HepG2 (cell line): Measurements from ENCODE around the gene POFUT2. TPM values are rescaled to one million over a fixed set of nuclear protein-coding genes. Genes with fewer than 3 reads are reported as not detected.

Experiments
- AKAP8 ChIP-seq: sonication (generic); formaldehyde crosslinking; IDR thresholded peaks from 2 replicates; pipeline ENCODE4 v1.5.1; 2020; ENCODE audit warnings: mild to moderate bottlenecking, missing genetic modification reagents
- ATF2 ChIP-seq: sonication (generic); formaldehyde crosslinking; IDR thresholded peaks from 2 replicates; pipeline ENCODE4 v1.4.0; 2020; ENCODE audit warnings: missing genetic modification reagents
- E2F5 ChIP-seq: sonication (generic); formaldehyde crosslinking; conservative IDR thresholded peaks from 2 replicates; pipeline ENCODE4 v1.4.0; 2020; ENCODE audit warnings: missing genetic modification reagents
- ETV6 ChIP-seq: sonication (generic); formaldehyde crosslinking; conservative IDR thresholded peaks from 2 replicates; pipeline ENCODE4 v1.4.0; 2020; ENCODE audit warnings: missing genetic modification reagents
- FOXO1 ChIP-seq: sonication (generic); formaldehyde crosslinking; IDR thresholded peaks from 2 replicates; pipeline ENCODE4 v1.4.0; 2020; ENCODE audit warnings: missing genetic modification reagents
- GLI4 ChIP-seq: sonication (generic); formaldehyde crosslinking; IDR thresholded peaks from 2 replicates; pipeline ENCODE4 v1.5.1; 2020; ENCODE audit warnings: missing genetic modification reagents, mild to moderate bottlenecking, moderate library complexity, borderline replicate concordance
- IKZF5 ChIP-seq: IDR thresholded peaks from 2 replicates; pipeline ENCODE4 v1.6.1; 2018; ENCODE audit warnings: missing genetic modification reagents, mild to moderate bottlenecking, missing compliant biosample characterization
- MBD4 ChIP-seq: IDR thresholded peaks from 2 replicates; pipeline ENCODE4 v1.6.1; 2012; ENCODE audit warnings: low read length, inconsistent platforms, borderline replicate concordance
- SP1 ChIP-seq, 2 experiments: fragments of 450-650 bp in 1 of 2; sonication (generic) in 1 of 2; formaldehyde crosslinking in 1 of 2; IDR thresholded peaks; 2 replicates each; pipeline versions ENCODE4 v1.4.0 to v1.6.1; 2016 to 2020; ENCODE audit warnings: missing genetic modification reagents in 1 of 2
- STAG1 ChIP-seq: sonication (generic); formaldehyde crosslinking; IDR thresholded peaks from 2 replicates; pipeline ENCODE4 v1.4.0; 2020; ENCODE audit warnings: missing genetic modification reagents
- THAP9 ChIP-seq: sonication (generic); formaldehyde crosslinking; IDR thresholded peaks from 2 replicates; pipeline ENCODE4; 2020; ENCODE audit warnings: missing genetic modification reagents, mild to moderate bottlenecking, borderline replicate concordance
- ZNF460 ChIP-seq: sonication (generic); formaldehyde crosslinking; IDR thresholded peaks from 2 replicates; pipeline ENCODE4 v1.5.1; 2020; ENCODE audit warnings: missing genetic modification reagents, mild to moderate bottlenecking, borderline replicate concordance
- ZNF687 ChIP-seq: sonication (generic); formaldehyde crosslinking; IDR thresholded peaks from 2 replicates; pipeline ENCODE4 v1.5.1; 2020; ENCODE audit warnings: mild to moderate bottlenecking, missing genetic modification reagents, moderate library complexity
- ZNF704 ChIP-seq: sonication (generic); formaldehyde crosslinking; IDR thresholded peaks from 2 replicates; pipeline ENCODE4 v1.8.1; 2023; ENCODE audit warnings: mild to moderate bottlenecking, inconsistent platforms, moderate library complexity, missing genetic modification reagents, borderline replicate concordance
- ZNF839 ChIP-seq: sonication (generic); formaldehyde crosslinking; IDR thresholded peaks from 2 replicates; pipeline ENCODE4 v1.4.0; 2020; ENCODE audit warnings: missing genetic modification reagents, mild to moderate bottlenecking, borderline replicate concordance
- polyA plus RNA-seq, 8 experiments: library from polyadenylated mRNA; depleted of rRNA in 3 of 8; stranded (reverse) in 7 of 8; unstranded in 1 of 8; fragments of >200 nt; fragmentation: Illumina TruSeq in 4 of 8; extraction: Trizol in 4 of 8; gene quantifications; 2 replicates each; pipeline versions ENCODE4 v1.2.1 to v1.2.3, GENCODE V29; 2011 to 2016; ENCODE audit warnings: low read depth in 4 of 8, missing spikeins in 1 of 8, mixed read lengths in 1 of 8; ENCODE audit not compliant: insufficient read depth in 1 of 8
- total RNA-seq, 5 experiments: library from RNA; depleted of rRNA; stranded (reverse); fragments of >200 nt; fragmentation: Illumina TruSeq; extraction: Trizol; gene quantifications; 2 replicates each; pipeline ENCODE4 v1.2.3, GENCODE V29; 2016; ENCODE audit warnings: low read depth in 1 of 5

POFUT2 gene
- total and polyA plus RNA-seq, 2 of the 13 experiments (the other 11 are each of a cell fraction or from before 2014, with no cell fraction given): 22.8 to 24.0 TPM

- no peak for TF ChIP-seq ATF2 (CRISPR knock-in tag)
- TF ChIP-seq ETV6 (CRISPR knock-in tag): no peak
- peak; percentile 57; the same call in 1 of the 2 replicates for TF ChIP-seq ZNF704 (CRISPR knock-in tag)
- TF ChIP-seq AKAP8 (CRISPR knock-in tag): 0 out of 2 replicates have a peak, but pooled peaks have one; percentile 37
- peak; percentile 73; the same call in 1 of the 2 replicates for TF ChIP-seq IKZF5 (CRISPR knock-in tag)
- no peak for TF ChIP-seq THAP9 (CRISPR knock-in tag)
- no peak for TF ChIP-seq E2F5
- peak; percentile 97 for TF ChIP-seq ZNF687
- TF ChIP-seq MBD4: no peak
- no peak for TF ChIP-seq ZNF839
- TF ChIP-seq FOXO1: peak; percentile 93
- no peak; the same call in 1 of the 2 replicates for TF ChIP-seq GLI4 (CRISPR knock-in tag)
- TF ChIP-seq SP1 (IDR thresholded peaks at IDR 0.05): no peak
- no peak for TF ChIP-seq SP1 (CRISPR knock-in tag; IDR thresholded peaks at IDR 0.05)
- TF ChIP-seq STAG1: peak; percentile 60
- TF ChIP-seq ZNF460 (CRISPR knock-in tag): no peak; the same call in 1 of the 2 replicates
Measured at GRCh38 chr21:45308194-45309068, 20.7 kb upstream of the POFUT2 start (continued).
